Gastroesophageal sphincter (tissue), 3 donors: ENCODE results near the gene TLE2.

Experiments
- EP300 ChIP-seq: sonication (generic); formaldehyde crosslinking; IDR thresholded peaks from one replicate; pipeline ENCODE4 v1.6.1; 2017; ENCODE audit warnings: antibody characterized with exemption, mild to moderate bottlenecking
- POLR2A ChIP-seq, 2 donors: fragments of 450-650 bp; IDR thresholded peaks; one replicate each; pipeline ENCODE4 v1.6.1; 2017; ENCODE audit warnings: antibody characterized with exemption in 2 of 2, mild to moderate bottlenecking in 2 of 2, moderate library complexity in 1 of 2
- POLR2AphosphoS5 ChIP-seq: sonication (generic); formaldehyde crosslinking; IDR thresholded peaks from one replicate; pipeline ENCODE4 v1.6.1; 2017; ENCODE audit warnings: antibody characterized with exemption
- TF ChIP-seq, protein P1 (sequence below), 4 experiments: fragments of 200-600 bp in 2 of 4; fragments of 450-650 bp in 2 of 4; sonication (generic) in 1 of 4; IDR thresholded peaks; one replicate each; pipeline ENCODE4 v1.5.1; 2017 to 2019; ENCODE audit warnings: antibody characterized with exemption in 4 of 4, mild to moderate bottlenecking in 2 of 4, moderate library complexity in 2 of 4

DNA sequence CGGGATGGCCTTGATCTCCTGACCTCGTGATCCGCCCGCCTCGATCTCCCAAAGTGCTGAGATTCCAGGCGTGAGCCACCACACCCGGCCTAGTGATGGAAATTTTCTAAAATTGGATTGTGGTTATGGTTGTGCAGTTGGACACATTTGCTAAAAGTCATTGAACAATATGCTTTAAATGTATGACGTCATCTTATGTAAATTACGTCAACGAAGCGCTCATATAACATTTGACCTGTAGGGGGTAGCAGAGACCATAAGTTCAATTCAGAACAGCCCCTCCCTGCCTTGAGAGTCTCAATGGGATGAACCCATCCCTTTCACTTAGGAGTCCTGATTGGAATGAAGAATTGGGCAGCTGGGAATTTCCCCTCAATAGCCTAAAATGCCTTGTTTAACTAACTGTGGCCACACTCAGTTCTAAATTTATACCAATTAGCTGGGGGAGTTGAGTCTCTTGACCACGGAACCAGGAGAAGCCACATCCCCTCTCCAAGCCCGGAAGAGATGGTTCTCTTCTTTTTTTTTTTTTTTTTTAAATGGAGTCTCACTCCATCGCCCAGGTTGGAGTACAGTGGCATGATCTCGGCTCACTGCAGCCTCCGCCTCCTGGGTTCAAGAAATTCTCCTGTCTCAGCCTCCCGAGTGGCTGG lies 66.9 kb downstream of the TLE2 start:
- TF ChIP-seq, protein P1, sequence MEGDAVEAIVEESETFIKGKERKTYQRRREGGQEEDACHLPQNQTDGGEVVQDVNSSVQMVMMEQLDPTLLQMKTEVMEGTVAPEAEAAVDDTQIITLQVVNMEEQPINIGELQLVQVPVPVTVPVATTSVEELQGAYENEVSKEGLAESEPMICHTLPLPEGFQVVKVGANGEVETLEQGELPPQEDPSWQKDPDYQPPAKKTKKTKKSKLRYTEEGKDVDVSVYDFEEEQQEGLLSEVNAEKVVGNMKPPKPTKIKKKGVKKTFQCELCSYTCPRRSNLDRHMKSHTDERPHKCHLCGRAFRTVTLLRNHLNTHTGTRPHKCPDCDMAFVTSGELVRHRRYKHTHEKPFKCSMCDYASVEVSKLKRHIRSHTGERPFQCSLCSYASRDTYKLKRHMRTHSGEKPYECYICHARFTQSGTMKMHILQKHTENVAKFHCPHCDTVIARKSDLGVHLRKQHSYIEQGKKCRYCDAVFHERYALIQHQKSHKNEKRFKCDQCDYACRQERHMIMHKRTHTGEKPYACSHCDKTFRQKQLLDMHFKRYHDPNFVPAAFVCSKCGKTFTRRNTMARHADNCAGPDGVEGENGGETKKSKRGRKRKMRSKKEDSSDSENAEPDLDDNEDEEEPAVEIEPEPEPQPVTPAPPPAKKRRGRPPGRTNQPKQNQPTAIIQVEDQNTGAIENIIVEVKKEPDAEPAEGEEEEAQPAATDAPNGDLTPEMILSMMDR (IDR thresholded peaks at IDR 0.05): peak in 3 of 4 experiments; percentile 74 to 97 (median 95)
- no peak for TF ChIP-seq POLR2A (IDR thresholded peaks at IDR 0.05)
- no peak for TF ChIP-seq EP300
- peak; percentile 19 for TF ChIP-seq POLR2AphosphoS5
